Measurements from ENCODE around the gene MTRF1.

The MTRF1 gene

DNA sequence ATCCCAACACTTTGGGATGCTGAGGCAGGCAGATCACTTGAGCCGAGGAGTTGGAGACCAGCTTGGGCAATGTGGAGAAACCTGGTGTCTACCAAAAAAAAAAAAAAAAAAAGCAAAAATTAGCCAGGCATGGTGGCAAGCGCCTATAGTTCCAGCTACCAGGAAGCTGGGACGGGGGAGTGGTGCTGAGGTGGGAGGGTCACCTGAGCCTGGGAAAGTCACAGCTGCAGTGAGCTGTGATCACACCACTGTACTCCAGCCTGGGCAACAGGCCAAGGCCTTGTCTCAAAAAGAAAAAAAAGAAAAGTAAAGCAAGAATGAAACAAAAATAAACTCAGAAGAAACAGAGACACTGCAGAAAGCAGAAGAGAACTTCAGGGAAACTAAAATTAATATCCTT, 31.6 kb downstream of the MTRF1 start:
- H3K4me3 ChIP-seq (ENCODE audit: low read depth, low read length), result no peak overlapping the region
- DNase-seq (ENCODE audit: low read depth), result no peak

DNA sequence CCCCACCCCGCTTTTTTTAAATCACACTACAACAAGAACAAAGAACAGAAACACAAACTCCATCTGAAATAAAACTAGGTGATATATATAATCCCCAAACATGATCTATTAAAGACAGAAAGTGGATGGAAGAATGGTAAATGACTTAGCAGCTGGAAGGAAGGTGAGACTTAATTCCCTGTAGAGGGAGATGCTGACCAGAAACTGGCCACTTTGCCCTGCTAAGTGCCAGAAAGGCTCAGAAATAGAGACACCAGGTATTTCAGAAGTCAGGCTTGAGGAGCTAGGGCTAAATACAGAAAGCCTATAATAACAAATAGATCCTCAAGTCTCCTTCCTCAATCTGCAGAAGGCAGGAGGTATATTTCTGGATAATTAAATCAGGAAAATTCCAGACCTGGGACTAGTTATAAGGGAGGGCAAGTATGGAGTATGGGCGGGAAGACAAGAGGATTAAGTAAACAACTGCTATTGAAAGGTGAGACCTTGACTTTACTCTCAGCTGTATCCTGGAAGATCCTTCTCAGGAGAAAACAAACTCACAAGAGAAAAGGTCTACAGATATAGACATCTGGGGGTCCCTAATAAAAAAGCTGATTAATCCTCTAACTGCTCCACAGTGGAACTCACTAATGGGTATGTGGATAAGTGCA, 32.2 kb downstream of the MTRF1 start:
- no peak for DNase-seq (ENCODE audit: low read depth)
- no peak overlapping the region for H3K4me3 ChIP-seq (ENCODE audit: low read depth, low read length)

DNA sequence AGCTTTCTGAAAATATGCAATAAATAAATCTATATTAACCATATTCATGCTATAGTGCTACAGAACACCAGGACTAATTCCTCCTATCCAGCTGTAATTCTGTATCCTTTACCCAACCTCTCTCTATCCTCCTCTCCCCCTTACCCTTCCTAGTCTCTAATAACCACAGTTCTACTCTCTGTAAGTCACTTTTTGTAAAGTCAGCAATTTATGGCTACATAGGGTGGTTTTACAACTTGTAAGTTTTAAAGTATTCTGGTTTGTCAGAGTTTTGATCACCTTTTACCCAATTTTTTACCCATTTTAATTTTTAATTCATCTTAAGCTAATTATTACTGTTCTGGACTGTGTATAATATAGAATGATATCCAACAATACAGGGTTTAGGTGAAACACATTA, 34.0 kb downstream of the MTRF1 start:
- H3K4me3 ChIP-seq (ENCODE audit: low read depth, low read length), result no peak overlapping the region
- DNase-seq (ENCODE audit: low read depth), result no peak

DNA sequence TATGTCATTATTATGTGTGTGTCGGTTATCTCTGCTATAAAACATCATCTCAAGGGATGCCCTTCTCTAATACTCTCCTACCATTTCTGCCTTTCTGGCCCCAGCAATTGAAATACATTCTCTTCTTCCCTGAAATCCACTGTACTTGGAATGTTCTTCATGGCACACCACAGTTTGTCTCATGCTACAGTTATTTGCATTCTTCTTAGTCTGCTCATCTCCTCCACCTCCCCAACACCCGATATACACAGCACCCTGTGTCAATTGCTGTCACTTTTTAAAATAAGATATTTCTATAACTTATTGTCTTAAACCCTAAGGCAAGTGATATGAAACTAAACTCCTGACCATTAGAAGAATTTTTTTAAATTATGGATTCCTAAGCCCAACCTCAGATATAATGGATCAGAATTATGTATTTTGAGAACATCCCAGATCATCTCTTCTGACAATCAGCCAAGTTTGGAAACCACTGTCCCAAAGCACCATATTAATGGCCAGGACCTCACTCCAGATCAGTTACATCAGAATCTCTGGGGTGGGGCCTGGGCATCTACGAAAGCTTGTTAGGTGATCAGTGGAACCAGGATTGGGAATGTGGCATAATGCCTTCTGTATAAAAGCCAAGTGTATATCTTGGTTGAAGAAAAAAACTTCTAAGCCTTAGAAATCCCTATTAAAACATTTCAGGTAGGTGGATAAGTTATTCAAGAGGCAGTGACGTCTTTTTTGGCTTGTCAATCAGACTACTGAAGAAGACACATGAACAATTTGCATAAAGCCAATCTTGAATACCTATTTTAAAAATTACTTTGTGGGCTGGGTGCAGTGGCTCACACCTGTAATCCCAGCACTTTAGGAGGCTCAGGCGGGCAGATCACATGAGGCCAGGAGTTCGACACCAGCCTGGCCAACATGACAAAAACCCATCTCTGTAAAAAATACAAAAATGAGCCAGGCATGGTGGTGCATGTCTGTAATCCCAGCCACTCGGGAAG, 39.0 kb downstream of the MTRF1 start:
- H3K4me3 ChIP-seq (ENCODE audit: low read depth, low read length), result no peak overlapping the region

DNA sequence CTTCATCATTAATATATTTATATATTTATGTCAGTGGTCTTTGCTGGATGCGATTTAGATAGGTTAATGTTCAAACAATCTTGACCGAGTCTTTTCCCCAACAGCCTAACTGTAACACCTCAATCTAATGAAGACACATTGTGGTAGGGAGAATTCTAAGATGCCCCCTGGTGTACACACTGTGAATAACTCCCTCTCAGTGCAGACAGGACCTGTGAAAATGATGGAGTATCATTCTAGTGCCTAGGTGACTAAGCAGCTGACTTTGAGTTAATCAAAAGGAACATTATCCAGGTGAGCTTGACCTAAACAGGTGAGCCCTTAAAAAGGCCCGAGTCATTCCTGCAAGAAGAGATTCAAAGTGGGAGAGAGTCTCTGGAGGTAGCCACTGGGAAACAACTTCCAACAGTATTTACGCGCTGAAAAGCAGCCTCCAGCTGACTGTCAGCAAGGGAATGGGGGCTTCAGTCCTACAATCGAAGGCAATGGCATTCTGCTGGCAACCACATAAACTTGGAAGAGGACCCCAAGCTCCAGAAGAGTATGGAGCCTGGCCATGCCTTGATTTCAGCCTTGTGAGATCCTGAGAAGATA, 41.0 kb downstream of the MTRF1 start:
- no peak for DNase-seq (ENCODE audit: low read depth)
- H3K4me3 ChIP-seq (ENCODE audit: low read depth, low read length), result no peak overlapping the region

More for the DNA sequence above, 39.0 kb downstream of the MTRF1 start:
- DNase-seq (ENCODE audit: low read depth), result peak; percentile 51

DNA sequence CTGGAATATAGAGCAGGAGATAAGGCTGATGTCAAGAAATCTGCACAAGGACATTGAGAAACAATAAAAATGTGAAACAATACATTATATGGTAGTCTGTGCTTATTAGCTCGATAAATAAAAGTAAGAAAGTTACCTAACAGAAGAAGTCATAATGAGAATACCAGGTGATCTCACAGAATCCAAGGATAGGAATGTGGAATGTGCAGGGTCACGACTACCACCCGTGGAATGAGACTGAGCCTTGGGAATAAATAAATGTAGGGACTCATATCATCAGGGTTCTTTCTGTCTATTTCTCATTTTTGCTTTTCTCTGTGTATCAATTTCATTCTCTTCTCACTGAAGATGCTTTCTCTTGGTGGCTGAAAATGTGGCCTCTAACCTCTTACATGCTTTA, 43.0 kb downstream of the MTRF1 start:
- H3K4me3 ChIP-seq (ENCODE audit: low read depth, low read length), result no peak overlapping the region
- DNase-seq (ENCODE audit: low read depth), result no peak

DNA sequence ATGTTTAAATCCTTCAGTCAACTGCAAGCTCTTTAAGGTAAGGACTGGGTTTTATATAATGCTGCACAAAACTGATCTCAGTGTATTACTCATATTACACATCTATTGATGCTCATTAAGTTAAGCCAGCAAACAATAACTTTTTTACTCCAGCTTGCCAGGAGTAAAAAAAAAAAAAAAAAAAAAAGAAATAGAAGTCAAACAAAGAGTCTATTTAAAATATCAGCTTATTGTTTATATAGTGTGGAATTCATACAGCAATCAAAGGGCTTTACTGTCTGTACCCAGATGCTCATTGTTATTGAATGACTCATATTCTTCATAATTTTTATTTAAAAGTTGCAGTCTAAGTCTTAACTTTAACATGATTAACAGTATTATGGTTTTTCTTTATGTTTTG, 47.2 kb downstream of the MTRF1 start:
- no peak overlapping the region for H3K4me3 ChIP-seq (ENCODE audit: low read depth, low read length)
- peak; percentile 16 for DNase-seq (ENCODE audit: low read depth)

DNA sequence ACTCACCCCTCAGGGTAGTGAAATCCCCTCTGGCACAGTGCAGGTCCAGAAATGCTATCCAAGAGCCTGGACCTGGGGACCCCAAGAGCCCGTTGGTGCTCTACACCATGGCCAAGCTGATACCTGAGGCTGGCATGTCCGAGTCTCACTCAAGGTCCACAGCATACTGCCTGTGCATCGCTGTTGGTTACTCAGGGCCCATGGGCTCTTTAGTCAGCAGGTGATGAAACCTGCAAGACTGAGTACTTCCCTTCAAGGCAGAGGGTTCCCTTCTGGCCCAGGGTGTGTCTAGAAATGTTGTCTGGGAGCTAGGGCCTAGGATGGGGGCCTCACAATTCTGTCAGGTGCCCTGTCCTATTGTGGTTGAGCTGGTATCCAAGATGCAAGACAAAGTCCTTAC, 49.5 kb downstream of the MTRF1 start:
- no peak for DNase-seq (ENCODE audit: low read depth)
- H3K4me3 ChIP-seq (ENCODE audit: low read depth, low read length), result no peak overlapping the region

DNA sequence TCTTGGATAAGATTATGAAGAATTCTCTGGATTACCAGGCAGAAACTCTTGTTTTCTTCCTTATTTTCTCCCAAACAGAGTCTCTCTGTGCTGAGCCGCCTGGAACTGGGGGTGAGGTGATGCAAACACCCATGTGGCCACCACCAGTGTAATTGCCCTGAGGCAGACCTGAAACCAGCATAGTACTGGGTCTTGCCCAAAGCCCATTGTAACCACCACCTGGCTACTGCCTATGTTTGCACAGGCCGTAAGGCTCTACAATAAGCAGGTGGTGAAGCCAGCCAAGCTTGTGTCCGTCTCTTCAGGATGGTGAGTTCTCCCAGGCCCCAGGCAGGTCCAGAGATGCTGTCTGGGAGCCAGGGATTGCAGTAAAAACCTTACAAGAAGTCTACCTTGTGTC, 50.1 kb downstream of the MTRF1 start:
- H3K4me3 ChIP-seq (ENCODE audit: low read depth, low read length), result no peak overlapping the region
- no peak for DNase-seq (ENCODE audit: low read depth)

DNA sequence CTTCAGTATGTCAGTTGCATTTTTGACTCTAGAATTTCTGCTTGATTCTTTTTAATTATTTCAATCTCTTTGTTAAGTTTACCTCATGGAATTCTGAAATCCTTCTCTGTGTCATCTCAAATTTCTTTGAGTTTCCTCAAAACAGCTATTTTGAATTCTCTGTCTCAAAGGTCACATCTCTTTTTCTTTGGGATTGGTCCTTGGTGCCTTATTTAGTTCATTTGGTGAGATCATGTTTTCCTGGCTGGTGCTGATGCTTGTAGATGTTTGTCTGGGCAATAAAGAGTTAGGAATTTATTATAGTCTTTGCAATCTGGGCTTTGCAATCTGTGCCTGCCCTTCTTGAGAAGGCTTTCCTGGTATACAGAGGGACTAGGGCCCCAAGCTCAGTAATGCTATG, 50.5 kb downstream of the MTRF1 start:
- H3K4me3 ChIP-seq (ENCODE audit: low read depth, low read length), result no peak overlapping the region
- DNase-seq (ENCODE audit: low read depth), result no peak

DNA sequence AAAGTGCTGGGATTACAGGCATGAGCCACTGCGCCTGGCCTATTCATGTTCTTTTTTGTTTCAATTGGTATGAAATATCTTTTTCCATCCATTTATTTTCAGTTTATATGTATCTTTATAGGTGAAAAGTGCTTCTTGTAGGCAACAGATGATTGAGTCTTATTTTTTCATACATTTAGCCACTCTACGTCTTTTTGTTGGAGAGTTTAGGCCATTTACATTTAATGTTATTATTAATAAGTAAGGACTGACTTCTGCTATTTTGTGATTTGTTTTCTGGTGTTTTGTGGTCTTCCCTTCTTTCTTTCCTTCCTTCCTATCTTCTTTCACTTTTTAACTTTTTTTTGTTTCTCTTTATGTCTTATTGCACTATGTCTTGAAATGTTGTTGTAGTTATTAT, 52.3 kb downstream of the MTRF1 start:
- H3K4me3 ChIP-seq (ENCODE audit: low read depth, low read length), result no peak overlapping the region
- DNase-seq (ENCODE audit: low read depth), result no peak

DNA sequence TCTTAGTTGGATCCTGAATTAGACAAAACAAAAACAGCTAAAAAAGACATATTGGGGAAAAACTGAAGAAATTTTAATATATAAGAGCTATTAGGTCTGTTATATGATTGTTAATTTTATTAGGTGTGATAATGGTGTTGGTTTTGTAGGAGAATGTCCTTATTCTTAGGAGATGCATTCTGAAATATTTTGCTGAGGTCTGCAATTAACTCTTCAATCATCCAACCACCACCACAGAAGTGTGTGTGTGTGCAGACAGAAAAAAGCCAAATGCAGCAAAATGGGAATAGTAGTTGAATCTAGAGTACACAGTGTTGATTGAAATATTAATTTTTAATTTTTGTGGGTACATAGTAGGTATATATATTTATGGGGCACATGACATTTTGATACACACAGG, 56.9 kb downstream of the MTRF1 start:
- no peak for DNase-seq (ENCODE audit: low read depth)
- H3K4me3 ChIP-seq (ENCODE audit: low read depth, low read length), result no peak overlapping the region

DNA sequence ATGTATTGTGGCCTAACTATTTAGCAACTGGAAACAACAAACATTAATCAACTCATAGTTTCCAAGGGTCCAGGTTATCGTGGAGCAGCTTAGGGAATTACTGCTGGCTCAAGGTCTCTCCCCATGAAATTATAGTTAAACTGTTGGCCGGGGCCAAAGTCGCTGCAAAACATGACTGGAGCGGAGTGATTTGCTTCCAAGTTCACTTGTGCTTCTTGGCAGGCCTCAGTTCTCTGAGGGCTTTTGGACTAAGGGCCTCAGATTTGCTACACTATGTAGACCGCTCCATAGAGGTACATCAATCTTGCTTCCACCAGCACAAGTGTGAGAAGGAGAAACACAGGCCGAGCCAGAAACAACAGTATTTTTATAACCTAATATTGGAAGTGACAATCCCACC, 59.6 kb downstream of the MTRF1 start:
- no peak overlapping the region for H3K4me3 ChIP-seq (ENCODE audit: low read depth, low read length)
- no peak for DNase-seq (ENCODE audit: low read depth)

DNA sequence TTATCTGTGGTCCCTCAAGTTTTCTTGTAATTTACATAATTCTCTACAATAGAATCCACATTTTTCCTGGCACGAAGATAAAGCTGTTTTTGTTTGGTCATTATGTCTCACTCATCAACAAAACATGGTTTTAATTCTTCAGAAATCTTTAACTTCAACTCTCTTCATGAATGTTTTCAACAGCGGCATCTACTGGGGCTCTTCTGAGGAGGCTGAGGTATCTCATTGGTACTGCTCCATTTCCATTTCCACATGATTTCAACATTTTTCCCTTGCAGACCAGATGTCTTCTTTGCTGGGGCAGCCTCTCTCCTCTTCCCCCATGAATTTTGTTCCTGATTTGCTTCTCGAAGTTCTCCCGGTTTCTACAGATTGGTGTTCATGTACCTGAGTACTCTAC, 63.2 kb downstream of the MTRF1 start:
- DNase-seq (ENCODE audit: low read depth), result no peak
- no peak overlapping the region for H3K4me3 ChIP-seq (ENCODE audit: low read depth, low read length)

DNA sequence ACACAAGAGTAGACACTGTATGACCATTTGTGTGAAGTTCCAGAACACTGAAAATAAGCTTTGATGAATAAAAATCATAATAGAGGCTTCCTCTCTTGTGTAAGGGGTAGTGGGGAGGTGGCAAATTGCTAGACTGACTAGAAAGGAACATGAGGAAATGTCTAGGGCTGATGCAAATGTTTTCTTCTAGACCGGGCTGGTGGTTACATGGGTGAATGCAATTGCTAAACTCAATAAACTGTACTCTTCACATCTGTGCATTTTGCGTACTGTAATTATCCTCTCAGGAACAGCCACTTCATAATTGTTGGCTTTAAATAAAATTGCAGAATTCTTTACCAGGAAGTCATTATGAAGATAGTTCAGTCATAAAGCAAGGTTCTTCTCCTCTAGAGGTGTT, 63.9 kb downstream of the MTRF1 start:
- no peak overlapping the region for H3K4me3 ChIP-seq (ENCODE audit: low read depth, low read length)
- DNase-seq (ENCODE audit: low read depth), result no peak

DNA sequence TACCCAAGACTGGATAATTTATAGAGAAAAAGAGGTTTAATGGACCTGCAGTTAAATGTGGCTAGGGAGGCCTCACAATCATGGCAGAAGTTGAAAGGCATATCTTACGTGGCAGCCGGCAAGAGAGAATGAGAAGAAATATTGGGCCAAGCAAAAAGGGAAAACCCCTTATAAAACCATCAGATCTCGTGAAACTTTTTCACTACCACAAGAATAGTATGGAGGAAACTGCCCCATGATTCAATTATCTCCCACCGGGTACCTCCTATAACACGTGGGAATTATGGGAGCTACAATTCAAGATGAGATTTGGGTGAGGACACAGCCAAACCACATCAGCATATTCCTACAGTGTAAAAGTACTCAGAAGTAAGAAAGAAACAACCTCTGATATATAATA, 64.3 kb downstream of the MTRF1 start:
- DNase-seq (ENCODE audit: low read depth), result no peak
- no peak overlapping the region for H3K4me3 ChIP-seq (ENCODE audit: low read depth, low read length)

DNA sequence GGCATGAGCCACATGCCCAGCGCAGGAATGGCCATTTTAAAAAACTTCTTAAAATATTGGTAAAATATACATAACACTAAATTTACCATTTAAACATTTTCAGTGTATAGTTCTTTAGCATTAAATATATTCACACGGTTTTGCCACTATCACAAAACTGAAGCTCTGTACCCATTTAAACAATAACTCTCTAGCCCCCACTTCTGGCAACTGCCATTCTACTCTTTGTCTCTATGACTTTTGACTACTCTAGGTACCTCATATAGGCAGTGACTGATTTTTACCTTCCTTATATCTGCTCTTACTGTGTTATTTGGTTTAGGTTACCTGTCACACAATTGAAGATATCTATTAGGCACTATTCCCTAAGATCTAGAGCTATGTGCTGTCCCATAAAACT, 66.8 kb downstream of the MTRF1 start:
- no peak overlapping the region for H3K4me3 ChIP-seq (ENCODE audit: low read depth, low read length)
- DNase-seq (ENCODE audit: low read depth), result no peak

DNA sequence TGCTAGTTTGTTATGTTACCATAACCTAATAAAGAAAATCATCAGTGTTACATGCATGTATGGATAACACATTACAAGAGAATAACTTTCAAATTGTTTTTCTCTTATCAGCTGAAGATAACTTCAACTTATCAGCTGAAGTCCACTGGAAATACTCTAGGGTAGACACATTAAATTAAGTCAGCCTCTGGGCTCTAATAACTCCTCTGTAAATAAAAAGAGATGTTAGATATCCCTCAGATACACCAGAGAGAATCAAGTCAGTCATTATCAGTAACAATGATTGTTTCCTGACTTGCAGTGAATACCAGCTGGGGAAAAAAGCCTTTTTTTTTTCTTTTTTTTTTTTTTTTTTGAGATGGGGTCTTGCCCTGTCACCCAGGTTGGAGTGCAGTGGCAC, 67.4 kb downstream of the MTRF1 start:
- no peak overlapping the region for H3K4me3 ChIP-seq (ENCODE audit: low read depth, low read length)
- no peak for DNase-seq (ENCODE audit: low read depth)

DNA sequence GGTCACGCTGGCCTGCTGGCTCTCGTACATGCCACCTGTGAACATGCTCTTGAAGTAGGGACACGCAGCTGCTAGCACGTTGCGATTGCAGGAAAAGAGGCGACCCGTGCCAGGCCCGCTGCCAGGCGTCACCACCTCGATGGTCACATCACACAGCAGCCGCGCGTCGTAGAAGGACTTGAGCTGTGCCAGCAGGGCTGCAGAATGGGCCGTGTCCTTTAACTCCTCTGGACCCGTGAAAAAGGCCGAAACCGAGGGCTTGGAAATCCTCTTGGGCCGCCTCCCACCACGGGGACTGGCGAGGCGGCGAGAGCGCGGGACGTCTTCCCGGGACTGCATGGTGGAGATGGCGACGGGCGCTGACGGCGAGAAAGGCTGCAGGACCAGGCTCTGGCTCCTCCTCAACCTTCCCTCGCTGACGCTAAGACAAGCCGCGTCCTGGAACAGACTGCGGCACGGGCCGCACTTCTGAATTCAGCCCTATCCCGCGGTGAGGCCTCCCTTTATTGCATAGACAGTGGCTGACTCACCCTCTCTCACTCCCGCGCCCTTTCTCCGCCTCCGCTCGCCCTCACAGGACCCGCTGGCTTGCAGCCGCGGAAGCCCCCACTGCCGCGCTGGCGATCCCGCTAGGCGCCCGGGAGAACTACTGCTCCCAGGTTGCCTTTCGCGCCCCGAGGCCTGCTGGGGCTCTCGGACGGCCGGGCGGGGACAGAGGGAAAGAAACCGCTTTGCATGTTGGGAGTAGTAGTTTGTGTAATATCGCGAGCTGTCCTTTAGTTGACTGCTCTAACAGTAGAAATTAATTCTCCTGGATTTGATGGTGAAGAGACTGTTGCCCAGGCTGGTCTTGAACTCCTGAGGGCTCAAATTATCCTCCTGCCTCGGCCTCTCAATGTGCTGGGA, 69.2 kb downstream of the MTRF1 start, which contains the start of gene KBTBD7:
TSS of gene KBTBD7 (minus strand) at position 651 of the 906 bp plus-strand sequence. CDS start at position 339, 312 bp downstream.
- H3K4me3 ChIP-seq (ENCODE audit: low read depth, low read length), result peak within 1 kb of the TSS; percentile 53
- peak; percentile 97 for DNase-seq (ENCODE audit: low read depth)

Measured in skeletal muscle cell (primary cell).